Cardiac fibroblast (primary cell): ENCODE data around the gene MCRS1.
"Not testable (repeated sequence)": the region's sequence is repeated elsewhere in the genome, so short reads cannot be mapped to it uniquely, and the experiment has no call there.

Experiments
- DNase-seq, 2 donors: peaks; one replicate each; pipeline versions ENCODE4 v3.0.0 to v3.0.0-alpha.2; 2010; ENCODE audit warnings: low read depth in 2 of 2
- H3K4me3 ChIP-seq, 2 donors: replicated peaks in 1 of 2; 1 replicate in 1 of 2; 2 replicates in 1 of 2; pipeline ENCODE4 v1.5.1; 2011; ENCODE audit warnings: low read depth in 2 of 2, low read length in 2 of 2, mild to moderate bottlenecking in 2 of 2, moderate library complexity in 1 of 2
- TF ChIP-seq, protein P1 (sequence below): IDR thresholded peaks from one replicate; pipeline ENCODE4 v1.5.1; 2011; ENCODE audit warnings: low read depth, mild to moderate bottlenecking, low read length, inconsistent platforms

Gene MCRS1

GRCh38 chr12:49536526-49537071 lies 31.3 kb downstream of the MCRS1 start:
- H3K4me3 ChIP-seq, result no peak overlapping the region
- TF ChIP-seq, protein P1, sequence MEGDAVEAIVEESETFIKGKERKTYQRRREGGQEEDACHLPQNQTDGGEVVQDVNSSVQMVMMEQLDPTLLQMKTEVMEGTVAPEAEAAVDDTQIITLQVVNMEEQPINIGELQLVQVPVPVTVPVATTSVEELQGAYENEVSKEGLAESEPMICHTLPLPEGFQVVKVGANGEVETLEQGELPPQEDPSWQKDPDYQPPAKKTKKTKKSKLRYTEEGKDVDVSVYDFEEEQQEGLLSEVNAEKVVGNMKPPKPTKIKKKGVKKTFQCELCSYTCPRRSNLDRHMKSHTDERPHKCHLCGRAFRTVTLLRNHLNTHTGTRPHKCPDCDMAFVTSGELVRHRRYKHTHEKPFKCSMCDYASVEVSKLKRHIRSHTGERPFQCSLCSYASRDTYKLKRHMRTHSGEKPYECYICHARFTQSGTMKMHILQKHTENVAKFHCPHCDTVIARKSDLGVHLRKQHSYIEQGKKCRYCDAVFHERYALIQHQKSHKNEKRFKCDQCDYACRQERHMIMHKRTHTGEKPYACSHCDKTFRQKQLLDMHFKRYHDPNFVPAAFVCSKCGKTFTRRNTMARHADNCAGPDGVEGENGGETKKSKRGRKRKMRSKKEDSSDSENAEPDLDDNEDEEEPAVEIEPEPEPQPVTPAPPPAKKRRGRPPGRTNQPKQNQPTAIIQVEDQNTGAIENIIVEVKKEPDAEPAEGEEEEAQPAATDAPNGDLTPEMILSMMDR, result no peak
- no peak for DNase-seq

- TF ChIP-seq, protein P1, result no peak
- H3K4me3 ChIP-seq, result no peak overlapping the region
- DNase-seq, result no peak
These were observed 31.9 kb downstream of the MCRS1 start for GRCh38 chr12:49535921-49536525.

DNA sequence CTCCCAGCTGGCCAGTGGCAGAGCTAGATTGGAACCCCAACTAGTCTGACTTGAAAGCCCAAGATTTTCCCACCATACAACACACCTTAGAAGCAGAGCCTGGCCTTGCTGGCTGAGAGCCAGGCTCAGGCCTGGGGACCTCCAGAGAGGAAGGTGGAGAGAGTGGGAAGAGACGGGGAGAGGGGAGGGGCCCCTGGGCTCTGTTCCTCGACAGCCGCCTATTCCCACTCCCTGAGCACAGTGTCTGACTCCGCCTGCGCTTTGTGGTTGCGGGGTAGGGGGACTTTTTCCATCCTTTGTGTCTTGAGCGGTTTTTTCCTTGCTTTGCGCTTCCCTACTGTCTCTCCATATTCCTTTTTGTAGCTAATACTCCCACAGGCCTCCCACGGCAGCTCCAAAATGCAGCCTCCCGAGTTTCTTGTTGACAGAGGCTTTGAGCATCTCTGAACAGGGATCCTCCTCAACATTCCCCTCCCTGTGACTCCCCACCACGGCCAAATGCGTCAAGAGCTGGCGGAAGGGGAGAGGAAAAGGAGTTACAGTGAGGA lies 33.1 kb downstream of the MCRS1 start:
- TF ChIP-seq, protein P1, result no peak

GRCh38 chr12:49534122-49534521 lies 33.8 kb downstream of the MCRS1 start:
- H3K4me3 ChIP-seq, result not testable (repeated sequence)

More for the DNA sequence above, 33.1 kb downstream of the MCRS1 start:
- no peak overlapping the region for H3K4me3 ChIP-seq
- DNase-seq, result no peak

GRCh38 chr12:49533331-49533730 lies 34.6 kb downstream of the MCRS1 start:
- H3K4me3 ChIP-seq, result no peak overlapping the region
- DNase-seq, result no peak
- TF ChIP-seq, protein P1, result no peak

More at GRCh38 chr12:49534122-49534521, 33.8 kb downstream of the MCRS1 start:
- DNase-seq, result not testable (repeated sequence)

DNA sequence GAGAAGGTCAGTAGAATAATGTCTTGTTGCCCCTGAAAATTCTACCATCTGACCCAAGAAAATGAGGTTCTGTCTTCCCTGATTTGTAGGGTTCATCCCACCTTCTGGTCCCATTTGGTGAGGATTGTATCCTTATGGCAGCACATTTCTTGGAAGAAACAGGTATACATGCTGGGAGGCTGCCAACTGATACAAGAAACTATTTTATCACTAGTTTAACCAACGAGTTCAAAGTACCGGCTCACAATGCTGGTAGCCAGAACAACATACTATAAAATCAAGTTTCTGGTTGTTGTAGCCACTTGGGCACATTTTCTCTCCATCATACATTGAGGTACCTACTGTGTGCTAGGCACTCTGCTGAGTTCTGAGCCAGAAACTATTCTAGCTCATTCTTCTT lies 36.2 kb downstream of the MCRS1 start:
- H3K4me3 ChIP-seq, result no peak overlapping the region
- DNase-seq, result no peak
- TF ChIP-seq, protein P1, result no peak

GRCh38 chr12:49529414-49529813 lies 38.5 kb downstream of the MCRS1 start:
- TF ChIP-seq, protein P1, result no peak

More at GRCh38 chr12:49529414-49529813, 38.5 kb downstream of the MCRS1 start:
- no peak overlapping the region for H3K4me3 ChIP-seq
- DNase-seq, result no peak
